NCI-H187 treated with DMSO at 0.1 percent for 48 hours (cell line): ENCODE results near the gene CPD.
"Not testable (repeated sequence)": the region's sequence is repeated elsewhere in the genome, so short reads cannot be mapped to it uniquely, and the experiment has no call there.

Experiments used
- DNase-seq: peaks from one replicate; lab custom pipeline; 2025; lab: John Stamatoyannopoulos, UW

CPD gene

DNA sequence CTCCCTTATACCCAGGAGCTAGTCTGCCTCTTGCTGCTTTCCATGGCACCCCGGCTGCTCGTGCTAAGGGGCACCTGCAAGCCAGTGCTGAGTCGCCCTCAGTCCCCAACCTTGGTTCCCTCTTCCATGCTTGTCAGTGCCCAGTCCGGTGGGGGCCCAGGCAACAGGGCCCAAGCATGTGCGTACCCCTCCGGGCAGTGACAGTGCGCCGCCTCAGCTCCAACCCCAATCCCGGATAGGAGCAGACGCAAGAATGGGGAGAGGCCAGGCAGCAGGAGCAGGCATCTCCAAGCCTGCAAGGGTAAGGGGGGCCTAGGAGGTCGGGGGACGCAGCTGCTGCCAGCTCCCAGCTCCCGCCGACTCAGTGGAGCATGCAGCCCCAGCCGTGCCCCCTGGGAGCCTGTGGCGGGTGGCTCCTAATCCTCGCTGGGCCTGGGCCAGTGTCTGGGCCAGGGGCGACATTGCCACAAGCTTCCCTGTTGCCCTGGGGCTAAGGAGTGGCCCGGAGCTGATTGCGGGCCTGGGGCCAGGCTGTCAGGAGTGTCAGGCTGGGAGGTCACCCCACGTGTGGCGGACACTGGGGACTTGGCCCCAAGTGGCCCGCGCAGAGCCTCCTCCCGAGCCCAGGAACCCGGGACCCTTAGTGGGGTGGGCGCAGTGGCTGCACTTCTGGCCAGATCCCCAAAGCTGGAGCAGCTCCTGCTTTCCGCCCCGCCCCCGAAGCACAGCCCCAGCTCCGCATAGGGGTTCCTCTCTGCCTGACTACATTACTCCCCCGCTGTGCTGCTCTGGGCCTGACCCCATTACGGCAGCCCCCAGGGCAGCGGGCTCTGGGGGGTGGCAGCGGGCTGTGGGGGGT lies 9.8 kb downstream of the CPD start:
- no peak for DNase-seq

DNA sequence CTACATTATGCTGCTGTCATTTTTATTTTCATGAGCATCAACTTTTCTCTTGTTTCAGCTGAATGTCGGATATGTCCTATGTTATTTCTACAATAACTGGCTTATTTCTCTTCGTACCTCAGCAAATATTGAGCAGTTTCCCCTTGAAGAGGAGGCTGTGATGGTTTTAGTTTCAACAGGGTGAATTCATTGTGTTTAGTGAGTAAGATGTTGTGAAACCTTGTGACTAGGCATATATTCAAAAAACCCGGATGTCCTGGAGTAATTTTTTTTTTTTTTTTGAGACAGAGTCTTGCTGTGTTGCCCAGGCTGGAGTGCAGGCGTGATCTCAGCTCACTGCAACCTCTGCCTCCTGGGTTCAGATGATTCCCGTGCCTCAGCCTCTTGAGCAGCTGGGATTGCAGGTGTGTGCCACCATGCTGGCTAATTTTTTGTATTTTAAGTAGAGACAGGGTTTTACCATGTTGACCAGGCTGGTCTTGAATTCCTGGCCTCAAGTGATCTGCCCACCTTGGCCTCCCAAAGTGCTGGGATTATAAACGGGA lies 11.1 kb downstream of the CPD start:
- DNase-seq = no peak

DNA sequence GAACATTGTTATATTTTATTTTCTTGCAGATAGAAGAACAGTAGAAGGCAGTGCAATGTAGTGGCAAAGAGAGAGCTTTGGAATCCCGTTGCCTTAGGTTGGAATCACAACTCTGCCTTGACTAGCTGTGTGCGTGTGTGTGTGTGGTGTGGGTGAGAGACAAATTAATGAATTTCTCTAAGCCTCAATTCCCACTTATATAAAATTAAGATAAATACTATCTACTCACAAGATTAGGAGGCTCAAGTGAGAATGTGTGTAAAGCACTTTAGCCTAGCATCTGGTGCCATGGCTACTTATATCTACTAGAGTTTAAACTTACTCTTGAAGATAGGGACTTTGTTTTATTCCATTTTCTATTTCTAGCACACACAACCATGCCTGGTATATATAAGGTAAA lies 12.8 kb downstream of the CPD start:
- no peak for DNase-seq

DNA sequence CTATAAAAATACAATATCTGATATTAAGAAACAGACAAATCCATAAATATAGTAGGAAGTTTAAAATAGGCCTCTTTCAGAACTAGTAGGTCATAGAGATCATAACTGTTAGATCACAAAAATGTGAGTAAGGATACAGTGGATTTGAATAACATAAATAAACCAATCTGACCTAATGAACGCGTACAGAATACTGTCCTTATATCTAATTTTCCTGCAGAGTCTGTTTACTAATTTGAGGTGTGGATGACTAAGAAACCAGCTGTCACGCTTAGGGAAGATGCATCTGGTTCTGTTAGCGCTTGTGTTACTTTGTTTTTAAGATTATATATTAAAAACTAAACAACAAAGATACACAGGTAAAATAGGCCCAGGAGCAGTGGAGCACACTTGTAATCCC lies 14.8 kb downstream of the CPD start:
- no peak for DNase-seq

DNA sequence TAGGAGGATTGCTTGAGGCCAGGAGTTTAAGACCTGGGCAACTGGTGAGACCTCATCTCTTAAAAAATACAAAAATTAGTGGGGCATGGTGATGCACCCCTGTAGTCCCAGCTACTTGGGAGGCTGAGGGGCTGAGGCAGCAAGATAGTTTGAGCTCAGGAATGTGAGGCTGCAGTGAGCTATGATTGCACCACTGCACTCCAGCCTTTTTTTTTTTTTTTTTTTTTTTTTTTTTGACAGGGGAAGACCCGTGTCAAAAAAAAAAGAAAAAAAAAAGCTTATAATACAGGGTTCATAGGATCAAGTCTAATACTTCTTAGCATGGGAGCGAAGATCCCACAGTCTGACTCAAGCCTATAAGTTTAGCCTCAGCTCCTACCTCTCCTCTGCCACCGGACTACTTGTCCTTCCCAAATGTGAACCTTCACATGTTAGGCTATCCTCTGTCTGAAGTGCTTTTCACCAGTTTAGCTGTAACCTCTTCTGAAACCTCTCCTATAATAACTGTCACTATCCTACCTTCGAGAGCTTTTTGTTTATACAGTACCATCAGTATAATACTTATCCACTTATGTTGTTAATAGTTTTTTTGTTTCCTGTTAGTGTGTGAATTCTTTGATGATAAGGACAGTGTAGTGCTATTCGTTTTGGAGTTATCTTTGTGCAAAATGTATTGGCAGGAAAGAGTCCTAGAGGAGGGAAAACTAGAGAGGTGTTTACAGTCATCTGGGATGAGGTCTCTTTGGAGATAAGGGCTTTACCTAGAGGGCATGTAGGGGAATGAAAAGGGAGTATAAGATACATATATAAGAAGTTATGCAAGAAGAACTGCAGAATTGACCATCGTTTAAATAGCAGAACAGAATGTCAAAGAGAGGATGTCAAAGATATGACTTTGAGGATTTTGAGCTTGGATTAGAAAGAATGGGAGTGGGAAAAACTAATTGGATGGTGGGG lies 15.5 kb downstream of the CPD start:
- DNase-seq = no peak

DNA sequence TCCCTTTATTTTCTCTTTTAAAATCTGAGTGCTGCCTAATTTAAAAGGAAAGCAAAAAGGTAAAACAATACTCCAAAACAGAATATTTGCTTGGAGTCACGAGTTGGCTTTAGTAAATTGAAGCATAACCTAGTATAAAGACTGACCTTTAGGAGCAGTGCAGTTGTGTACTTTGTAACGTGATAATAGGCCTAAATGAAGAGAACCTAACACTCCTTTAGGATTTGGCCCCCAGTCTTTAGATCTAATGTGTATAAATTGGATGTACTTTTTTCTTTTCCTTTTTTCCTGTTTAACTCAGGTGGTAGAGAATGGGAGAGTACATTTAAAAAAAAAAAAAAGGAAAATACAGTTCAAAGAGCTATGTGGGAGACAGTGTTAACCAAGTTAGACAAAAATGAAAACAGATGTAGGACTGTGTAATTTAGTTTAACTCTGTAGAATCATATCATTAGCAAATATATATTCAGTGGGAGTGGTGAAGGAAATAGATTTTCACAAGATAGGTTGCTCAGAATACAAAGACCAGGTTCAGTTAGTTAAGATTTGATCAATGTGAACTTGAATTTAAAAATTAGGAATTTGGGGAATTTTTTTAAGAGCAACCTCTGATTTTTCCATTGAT lies 16.8 kb downstream of the CPD start:
- DNase-seq = no peak

DNA sequence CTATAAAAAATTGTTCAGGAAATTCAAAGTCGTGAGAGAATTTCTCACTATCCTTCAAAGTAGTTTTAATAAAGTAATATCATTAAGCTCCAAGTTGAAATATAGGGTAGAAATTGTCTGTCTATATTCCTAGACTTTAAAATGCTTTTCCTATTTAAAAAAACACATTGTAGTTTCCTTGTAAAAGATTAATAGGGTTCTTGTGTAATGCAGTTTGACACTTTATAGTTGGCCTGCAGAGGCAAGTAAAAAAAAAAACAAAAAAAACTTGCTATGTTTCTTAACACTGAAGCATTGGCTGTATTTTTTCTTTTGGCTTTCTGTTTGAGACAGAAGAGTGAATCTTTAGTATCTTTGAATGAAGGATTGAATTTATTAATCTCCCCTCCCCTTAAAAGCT lies 17.4 kb downstream of the CPD start:
- no peak for DNase-seq

DNA sequence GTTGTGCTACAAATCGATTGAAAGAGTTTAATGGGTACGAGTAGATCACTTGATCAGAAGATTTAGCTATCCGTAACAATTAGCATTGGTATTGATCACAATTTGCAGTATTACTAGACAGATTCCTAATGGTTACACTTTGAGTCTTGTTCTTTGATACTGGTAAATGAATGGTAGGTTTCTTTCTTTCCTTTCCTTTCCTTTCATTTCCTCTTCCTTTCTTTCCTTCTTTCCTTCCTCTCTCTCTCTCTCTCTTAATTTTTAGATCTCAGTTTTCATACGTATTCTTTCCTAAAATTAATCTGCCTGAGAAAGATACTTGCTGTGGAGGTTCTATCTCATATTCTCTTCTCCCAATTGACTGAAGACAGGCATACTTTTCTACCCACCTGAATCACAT lies 17.9 kb downstream of the CPD start:
- no peak for DNase-seq

DNA sequence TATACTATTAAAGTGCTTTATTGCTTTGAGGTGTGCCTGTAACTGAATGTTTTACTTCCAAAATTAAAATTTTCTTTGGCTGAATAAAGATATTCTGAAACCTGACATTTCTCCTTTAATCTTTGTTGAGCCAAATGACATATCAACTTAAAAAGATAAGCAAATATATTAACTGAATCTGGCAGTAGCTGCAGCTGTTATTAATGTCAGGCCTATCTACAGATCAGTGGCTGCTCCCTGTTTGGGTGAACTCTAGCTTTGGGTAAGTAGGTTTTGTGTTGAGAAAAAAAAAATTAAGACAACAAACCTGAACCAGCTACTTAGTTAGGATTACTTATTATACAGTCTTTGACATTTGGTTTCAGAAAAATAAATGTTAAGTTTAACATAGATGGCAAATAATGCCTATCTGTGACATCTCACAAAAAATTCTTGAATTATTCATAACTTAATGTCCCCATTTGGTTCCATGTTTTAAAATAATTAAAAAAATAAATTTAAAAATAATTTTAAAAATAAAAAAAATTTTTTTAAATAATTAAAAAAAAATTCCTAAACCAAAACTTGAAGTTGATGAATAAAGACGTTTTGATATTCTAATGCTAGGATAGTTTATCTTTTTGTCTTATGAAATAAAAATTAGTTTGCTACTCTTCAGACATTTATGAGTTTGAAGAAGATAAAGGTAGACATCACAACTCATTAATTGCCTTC lies 19.8 kb downstream of the CPD start:
- DNase-seq = no peak

DNA sequence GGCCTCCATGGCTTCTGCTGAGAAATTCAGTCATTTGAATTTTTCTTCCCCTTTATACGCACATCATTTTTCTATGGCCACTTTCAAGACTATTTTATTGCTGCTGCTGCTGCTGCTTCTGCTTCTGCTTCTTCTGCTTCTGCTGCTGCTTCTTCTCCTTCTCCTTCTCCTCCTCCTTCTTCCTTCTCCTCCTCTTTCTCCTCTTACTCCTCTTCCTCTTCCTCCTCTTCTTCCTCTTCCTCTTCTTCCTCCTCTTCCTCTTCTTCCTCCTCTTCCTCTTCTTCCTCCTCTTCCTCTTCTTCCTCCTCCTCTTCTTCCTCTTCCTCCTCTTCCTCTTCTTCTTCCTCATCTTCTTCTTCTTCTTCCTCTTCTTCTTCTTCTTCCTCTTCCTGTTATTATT lies 22.4 kb downstream of the CPD start:
- no peak for DNase-seq

DNA sequence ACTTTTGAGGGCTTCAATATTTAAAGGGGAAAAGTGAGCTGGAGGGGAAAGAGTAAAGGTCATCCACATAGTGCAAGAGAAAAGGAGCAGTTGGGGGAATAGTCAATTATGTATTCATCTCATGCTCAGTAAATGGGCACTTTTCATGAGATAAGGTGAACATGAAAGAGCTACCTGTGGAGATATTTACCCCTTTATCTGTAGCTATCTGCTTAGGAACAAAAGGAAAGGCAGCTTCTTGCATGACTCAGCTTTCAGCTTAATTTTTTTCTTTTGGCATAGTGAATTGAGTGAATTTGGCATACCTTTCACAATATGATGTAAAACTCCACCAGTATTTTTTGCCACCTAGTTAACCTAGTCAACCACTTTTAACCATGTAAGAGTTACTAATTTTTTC lies 26.4 kb downstream of the CPD start:
- DNase-seq = no peak

DNA sequence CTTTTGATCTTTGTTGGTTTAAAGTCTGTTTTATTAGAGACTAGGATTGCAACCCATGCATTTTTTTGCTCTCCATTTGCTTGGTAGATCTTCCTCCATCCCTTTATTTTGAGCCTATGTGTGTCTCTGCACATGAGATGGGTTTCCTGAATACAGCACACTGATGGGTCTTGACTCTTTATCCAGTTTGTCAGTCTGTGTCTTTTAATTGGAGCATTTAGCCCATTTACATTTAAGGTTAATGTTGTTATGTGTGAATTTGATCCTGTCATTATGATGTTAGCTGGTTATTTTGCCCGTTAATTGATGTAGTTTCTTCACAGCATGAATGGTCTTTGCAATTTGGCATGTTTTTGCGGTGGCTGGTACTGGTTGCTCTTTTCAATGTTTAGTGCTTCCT lies 31.9 kb downstream of the CPD start:
- not testable (repeated sequence) for DNase-seq

DNA sequence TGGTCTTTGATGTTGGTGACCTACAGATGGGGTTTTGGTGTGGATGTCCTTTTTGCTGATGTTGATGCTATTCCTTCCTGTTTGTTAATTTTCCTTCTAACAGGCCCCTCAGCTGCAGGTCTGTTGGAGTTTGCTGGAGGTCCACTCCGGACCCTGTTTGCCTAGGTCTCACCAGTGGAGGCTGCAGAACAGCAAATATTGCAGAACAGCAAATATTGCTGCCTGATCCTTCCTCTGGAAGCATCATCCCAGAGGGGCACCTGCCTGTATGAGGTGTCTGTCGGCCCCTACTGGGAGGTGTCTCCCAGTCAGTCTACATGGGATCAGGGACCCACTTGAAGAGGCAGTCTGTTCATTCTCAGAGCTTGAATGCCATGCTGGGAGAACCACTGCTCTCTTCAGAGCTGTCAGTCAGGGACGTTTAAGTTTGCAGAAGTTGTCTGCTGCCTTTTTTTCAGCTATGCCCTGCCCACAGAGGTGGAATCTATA lies 33.3 kb downstream of the CPD start:
- DNase-seq = not testable (repeated sequence)

DNA sequence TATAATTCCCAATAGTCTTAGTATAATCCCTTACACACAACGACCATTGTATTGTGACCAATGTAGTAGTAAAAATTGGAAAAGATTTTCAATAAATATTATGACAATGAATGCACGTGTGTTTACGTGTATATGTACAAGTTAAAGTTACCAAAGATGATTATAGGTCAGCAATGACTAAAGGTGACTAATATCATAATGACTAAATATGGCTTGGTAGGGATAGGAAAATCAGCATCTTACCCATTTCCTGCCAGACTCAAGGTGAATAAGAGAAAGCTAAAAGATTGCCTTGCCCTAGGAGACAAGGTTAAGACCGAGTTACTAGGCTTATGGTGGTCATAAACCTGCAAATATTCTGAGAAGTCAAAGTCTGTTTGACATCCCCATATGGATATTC lies 34.4 kb downstream of the CPD start:
- DNase-seq = no peak

DNA sequence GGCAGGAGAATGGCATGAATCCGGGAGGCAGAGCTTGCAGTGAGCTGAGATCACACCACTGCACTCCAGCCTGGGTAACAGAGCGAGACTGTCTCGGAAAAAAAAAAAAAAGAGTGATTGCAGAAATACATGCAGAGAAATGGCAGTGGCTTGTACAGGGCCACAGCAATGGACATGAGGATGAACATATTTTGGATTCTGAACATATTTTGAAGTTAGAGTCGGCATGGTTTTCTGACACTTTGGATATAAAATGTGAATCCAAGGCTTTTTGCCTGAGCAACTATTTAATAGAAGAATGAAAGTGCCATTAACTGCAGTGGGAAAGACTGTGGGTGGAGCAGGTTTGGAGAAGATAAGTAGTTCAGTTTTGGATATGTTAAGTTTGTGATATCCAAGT lies 35.8 kb downstream of the CPD start:
- DNase-seq = no peak

DNA sequence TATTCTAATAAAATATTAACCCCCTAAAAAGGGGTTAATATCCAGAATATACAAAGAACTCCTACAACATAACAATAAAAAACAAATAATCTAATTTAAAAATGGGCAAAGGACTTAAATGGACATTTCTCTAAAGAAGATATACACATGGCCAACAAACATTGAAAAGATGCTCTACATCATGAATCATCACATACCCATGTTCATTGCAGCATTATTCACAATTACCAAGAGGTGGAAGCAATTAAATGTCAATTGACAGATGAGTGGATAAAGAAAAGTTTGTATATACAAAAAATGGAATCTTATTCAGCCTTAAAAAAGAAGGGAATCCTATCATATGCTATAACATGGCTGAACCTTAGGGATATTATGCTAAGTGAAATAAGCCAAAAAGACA lies 36.8 kb downstream of the CPD start:
- DNase-seq = no peak

DNA sequence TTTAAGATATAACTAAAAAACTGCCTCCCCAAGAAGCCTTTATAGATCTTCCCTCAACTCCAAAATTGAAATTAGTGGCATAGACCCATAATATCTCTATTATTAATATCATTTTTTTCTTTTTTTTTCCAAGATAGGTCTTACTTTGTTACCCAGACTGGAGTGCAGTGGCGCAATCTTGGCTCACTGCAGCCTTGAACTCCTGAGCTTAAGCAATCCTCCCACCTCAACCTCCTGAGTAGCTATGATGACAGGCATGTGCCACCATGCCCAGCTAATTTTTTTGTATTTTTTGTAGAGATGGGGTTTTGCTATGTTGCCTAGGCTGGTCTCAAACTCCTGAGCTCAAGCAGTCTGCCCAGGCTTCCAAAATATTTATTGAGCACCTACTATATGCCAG lies 39.3 kb downstream of the CPD start:
- DNase-seq = not testable (repeated sequence)

DNA sequence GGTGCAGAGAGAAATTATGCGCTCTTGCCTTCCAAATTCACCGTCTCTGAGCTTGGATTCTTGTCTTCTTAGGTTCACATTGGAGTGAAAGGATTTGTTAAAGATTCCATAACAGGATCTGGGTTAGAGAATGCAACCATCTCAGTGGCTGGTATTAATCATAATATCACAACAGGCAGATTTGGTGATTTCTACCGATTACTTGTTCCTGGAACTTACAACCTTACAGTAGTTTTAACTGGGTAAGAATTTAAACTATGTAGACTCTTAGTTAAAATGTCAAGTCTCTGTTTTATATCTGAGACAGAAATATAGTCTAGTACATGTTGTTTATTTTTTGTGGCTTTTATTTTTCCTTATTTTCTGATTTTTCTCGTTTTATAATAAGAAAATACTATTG lies 42.9 kb downstream of the CPD start:
- DNase-seq = no peak

DNA sequence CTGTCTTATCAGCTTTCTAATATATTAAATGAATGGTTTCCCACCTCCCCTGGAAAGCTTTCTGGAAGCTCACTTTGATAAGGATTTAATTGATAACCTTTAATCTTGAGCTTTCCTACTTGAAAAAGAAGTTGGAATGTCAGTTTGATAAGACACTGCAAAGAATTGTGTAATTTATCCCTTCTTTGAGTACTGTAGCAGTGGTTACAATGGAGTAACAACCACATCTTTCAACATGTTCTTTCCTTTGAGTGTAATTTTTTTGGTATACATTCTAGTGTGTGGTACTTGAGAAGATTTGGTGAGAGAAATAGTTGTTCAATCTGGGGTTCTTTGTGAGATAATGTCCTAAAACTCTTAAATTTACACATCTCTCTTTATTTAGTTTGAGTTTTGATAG lies 43.4 kb downstream of the CPD start:
- no peak for DNase-seq

DNA sequence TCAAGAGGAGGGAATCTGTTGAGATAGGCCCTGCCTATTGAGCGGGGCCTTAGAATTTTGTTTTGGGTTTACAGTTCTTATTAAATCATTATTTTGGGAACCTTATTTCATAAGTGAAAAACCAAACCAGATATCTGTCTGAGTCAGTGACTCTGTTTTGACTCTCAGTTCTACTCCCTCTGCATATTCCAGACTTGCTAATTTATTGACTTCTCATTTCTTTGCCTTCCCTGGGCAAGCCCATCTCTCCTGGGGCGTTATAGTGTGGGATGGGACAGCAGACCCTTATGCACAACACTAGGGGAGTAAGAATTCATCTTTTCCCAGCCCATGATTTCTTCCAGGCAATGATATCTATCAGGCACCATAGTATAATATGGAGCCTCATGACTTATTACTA lies 45.7 kb downstream of the CPD start:
- DNase-seq = no peak

DNA sequence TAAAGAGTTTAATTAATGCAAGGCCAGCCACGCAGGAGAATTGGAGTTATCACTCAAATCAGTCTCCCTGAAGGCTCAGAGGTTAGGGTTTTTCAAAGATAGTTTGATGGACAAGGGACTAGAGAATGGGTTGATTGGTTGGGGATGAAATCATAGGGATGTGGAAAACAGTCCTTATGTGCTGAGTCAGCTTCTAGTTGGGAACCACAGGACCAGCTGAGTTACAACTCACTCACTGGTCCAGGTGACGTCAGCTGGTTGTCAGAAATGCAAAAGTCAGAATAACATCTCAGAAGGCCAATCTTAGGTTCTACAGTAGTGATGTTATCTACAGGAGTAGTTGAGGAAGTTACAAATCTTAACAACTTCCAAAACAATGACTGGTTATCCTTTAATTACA lies 47.6 kb downstream of the CPD start:
- DNase-seq = no peak

DNA sequence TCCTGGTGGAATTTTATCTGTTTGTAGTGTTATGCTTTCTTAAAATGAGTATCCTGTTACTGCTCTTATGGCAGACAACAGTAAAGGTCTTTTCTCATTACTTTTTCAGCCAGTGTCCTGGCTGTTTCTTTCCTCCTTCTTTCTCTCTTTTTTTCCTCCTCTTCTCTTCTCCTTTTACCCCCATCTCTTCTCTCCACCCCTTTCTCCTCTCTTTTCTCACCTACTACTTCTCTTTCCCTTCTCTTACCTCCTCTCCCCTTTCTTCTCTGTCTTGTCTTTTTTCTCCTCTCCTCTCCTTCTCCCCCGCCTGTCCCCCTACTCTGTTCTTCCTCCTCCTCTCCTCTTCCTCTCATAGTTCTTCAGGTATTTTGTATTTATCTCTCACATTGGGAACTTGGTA lies 48.9 kb downstream of the CPD start:
- no peak for DNase-seq
